Lower leg skin (tissue), 3 donors: ENCODE results near the gene CTNNA2.

Experiments used
- CTCF ChIP-seq, 3 donors: fragments of 450-650 bp; IDR thresholded peaks; one replicate each; pipeline ENCODE4 v1.5.1; 2016; ENCODE audit warnings: antibody characterized with exemption in 3 of 3, mild to moderate bottlenecking in 3 of 3, moderate library complexity in 2 of 3
- POLR2A ChIP-seq, 2 donors: fragments of 450-650 bp; IDR thresholded peaks; one replicate each; pipeline ENCODE4 v1.6.1; 2016 to 2017; ENCODE audit warnings: antibody characterized with exemption in 2 of 2, mild to moderate bottlenecking in 1 of 2, moderate library complexity in 1 of 2

GRCh38 chr2:80303006-80303908 is 790.4 kb downstream of the CTNNA2 start:
- TF ChIP-seq CTCF (IDR thresholded peaks at IDR 0.05) (no peak), POLR2A (IDR thresholded peaks at IDR 0.05) (no peak)
